HepG2 (cell line): ENCODE results near the gene ANP32B. TPM values are rescaled to one million over a fixed set of nuclear protein-coding genes. Genes with fewer than 3 reads are reported as not detected.

Experiments used
- ATF7 ChIP-seq, 2 experiments: fragments of 450-650 bp in 1 of 2; sonication (generic) in 1 of 2; formaldehyde crosslinking in 1 of 2; IDR thresholded peaks; 2 replicates each; pipeline versions ENCODE4 v1.4.0 to v1.6.1; 2016 to 2020; ENCODE audit warnings: antibody characterized with exemption in 1 of 2, mild to moderate bottlenecking in 1 of 2, missing genetic modification reagents in 1 of 2
- ETV6 ChIP-seq: sonication (generic); formaldehyde crosslinking; conservative IDR thresholded peaks from 2 replicates; pipeline ENCODE4 v1.4.0; 2020; ENCODE audit warnings: missing genetic modification reagents
- GLMP ChIP-seq: sonication (generic); formaldehyde crosslinking; IDR thresholded peaks from 2 replicates; pipeline ENCODE4 v1.9.0; 2021; ENCODE audit warnings: missing genetic modification reagents, mild to moderate bottlenecking, borderline replicate concordance
- HES4 ChIP-seq: sonication (generic); formaldehyde crosslinking; IDR thresholded peaks from 2 replicates; pipeline ENCODE4 v1.9.0; 2021; ENCODE audit warnings: mild to moderate bottlenecking, missing genetic modification reagents, borderline replicate concordance
- SMC3 ChIP-seq: IDR thresholded peaks from 2 replicates; pipeline ENCODE4 v1.6.1; 2011; ENCODE audit warnings: low read length, improper control_type of control experiment
- STAT5B ChIP-seq: sonication (generic); formaldehyde crosslinking; IDR thresholded peaks from 2 replicates; pipeline ENCODE4 v1.4.0; 2020; ENCODE audit warnings: missing genetic modification reagents
- ZNF570 ChIP-seq: sonication (generic); formaldehyde crosslinking; IDR thresholded peaks from 2 replicates; pipeline ENCODE4 v1.4.0; 2020; ENCODE audit warnings: mild to moderate bottlenecking, missing genetic modification reagents, borderline replicate concordance
- ZNF709 ChIP-seq: sonication (generic); formaldehyde crosslinking; IDR thresholded peaks from 2 replicates; pipeline ENCODE4 v1.5.0; 2020; ENCODE audit warnings: mild to moderate bottlenecking, missing genetic modification reagents
- polyA plus RNA-seq, 8 experiments: library from polyadenylated mRNA; depleted of rRNA in 3 of 8; stranded (reverse) in 7 of 8; unstranded in 1 of 8; fragments of >200 nt; fragmentation: Illumina TruSeq in 4 of 8; extraction: Trizol in 4 of 8; gene quantifications; 2 replicates each; pipeline versions ENCODE4 v1.2.1 to v1.2.3, GENCODE V29; 2011 to 2016; ENCODE audit warnings: low read depth in 4 of 8, missing spikeins in 1 of 8, mixed read lengths in 1 of 8; ENCODE audit not compliant: insufficient read depth in 1 of 8
- total RNA-seq, 5 experiments: library from RNA; depleted of rRNA; stranded (reverse); fragments of >200 nt; fragmentation: Illumina TruSeq; extraction: Trizol; gene quantifications; 2 replicates each; pipeline ENCODE4 v1.2.3, GENCODE V29; 2016; ENCODE audit warnings: low read depth in 1 of 5
- TF ChIP-seq, protein P1 (sequence below): IDR thresholded peaks from 2 replicates; pipeline ENCODE4 v1.6.1; 2016; ENCODE audit warnings: low read depth, missing genetic modification reagents, missing compliant biosample characterization
- TF ChIP-seq, protein P2 (sequence below): sonication (generic); formaldehyde crosslinking; IDR thresholded peaks from 2 replicates; pipeline ENCODE4 v1.4.0; 2020; ENCODE audit warnings: missing genetic modification reagents
- TF ChIP-seq, protein P3 (sequence below): sonication (generic); formaldehyde crosslinking; IDR thresholded peaks from 2 replicates; pipeline ENCODE4 v1.5.1; 2020; ENCODE audit warnings: mild to moderate bottlenecking, missing genetic modification reagents, borderline replicate concordance

The ANP32B gene
- total and polyA plus RNA-seq, 2 of the 13 experiments (the other 11 are each of a cell fraction or from before 2014, with no cell fraction given), result 22.1 to 37.5 TPM

DNA sequence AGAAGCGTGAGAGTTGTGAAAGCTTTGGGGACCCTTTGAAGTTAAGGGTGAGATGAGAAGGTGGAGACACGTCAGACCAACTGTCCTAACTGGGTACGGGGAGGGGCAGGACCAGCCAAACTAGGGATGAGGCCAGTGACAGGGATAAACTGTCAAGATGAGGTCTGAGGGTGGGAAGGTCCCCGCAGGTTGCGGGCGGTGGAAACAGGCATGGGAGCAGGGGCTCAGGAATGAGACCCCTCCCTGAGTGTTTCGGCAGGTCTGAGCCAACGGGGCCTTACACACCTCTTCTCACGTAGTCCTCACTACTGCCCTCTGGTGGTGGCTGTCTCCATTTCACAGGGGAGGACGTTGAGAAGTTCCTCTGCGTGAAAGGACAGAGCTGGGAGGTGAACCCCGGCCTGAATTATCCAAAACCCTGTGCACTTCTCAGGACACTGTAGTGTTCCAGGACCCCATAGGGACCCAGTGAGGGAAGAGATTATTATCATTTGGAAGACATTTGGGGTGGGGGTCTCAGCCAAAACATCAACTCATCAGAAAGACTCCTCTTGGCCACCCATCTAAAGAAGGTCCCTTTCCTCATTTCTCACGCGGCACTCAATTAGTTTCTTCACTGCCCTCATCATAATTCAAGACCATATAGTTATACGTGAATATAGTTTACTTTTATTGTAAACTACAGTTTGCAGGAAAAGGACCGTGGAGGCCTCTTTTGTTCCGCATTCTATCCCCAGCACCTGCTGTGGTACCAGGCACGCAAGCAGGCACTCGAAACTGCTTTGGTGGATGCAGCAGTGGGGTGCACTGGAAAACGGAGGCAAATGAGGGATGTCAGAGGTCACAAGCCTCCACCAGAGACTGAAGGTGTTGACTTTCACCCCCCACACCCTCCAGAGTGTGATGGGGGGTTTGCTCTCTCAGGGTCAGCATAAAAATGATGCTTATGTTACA is 51.7 kb downstream of the ANP32B start (continued):
- no peak for TF ChIP-seq ZNF570
- no peak for TF ChIP-seq ZNF709 (CRISPR knock-in tag)
- TF ChIP-seq, protein P1, sequence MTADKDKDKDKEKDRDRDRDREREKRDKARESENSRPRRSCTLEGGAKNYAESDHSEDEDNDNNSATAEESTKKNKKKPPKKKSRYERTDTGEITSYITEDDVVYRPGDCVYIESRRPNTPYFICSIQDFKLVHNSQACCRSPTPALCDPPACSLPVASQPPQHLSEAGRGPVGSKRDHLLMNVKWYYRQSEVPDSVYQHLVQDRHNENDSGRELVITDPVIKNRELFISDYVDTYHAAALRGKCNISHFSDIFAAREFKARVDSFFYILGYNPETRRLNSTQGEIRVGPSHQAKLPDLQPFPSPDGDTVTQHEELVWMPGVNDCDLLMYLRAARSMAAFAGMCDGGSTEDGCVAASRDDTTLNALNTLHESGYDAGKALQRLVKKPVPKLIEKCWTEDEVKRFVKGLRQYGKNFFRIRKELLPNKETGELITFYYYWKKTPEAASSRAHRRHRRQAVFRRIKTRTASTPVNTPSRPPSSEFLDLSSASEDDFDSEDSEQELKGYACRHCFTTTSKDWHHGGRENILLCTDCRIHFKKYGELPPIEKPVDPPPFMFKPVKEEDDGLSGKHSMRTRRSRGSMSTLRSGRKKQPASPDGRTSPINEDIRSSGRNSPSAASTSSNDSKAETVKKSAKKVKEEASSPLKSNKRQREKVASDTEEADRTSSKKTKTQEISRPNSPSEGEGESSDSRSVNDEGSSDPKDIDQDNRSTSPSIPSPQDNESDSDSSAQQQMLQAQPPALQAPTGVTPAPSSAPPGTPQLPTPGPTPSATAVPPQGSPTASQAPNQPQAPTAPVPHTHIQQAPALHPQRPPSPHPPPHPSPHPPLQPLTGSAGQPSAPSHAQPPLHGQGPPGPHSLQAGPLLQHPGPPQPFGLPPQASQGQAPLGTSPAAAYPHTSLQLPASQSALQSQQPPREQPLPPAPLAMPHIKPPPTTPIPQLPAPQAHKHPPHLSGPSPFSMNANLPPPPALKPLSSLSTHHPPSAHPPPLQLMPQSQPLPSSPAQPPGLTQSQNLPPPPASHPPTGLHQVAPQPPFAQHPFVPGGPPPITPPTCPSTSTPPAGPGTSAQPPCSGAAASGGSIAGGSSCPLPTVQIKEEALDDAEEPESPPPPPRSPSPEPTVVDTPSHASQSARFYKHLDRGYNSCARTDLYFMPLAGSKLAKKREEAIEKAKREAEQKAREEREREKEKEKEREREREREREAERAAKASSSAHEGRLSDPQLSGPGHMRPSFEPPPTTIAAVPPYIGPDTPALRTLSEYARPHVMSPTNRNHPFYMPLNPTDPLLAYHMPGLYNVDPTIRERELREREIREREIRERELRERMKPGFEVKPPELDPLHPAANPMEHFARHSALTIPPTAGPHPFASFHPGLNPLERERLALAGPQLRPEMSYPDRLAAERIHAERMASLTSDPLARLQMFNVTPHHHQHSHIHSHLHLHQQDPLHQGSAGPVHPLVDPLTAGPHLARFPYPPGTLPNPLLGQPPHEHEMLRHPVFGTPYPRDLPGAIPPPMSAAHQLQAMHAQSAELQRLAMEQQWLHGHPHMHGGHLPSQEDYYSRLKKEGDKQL (CRISPR knock-in tag), result no peak
- no peak for TF ChIP-seq ETV6 (CRISPR knock-in tag)
- no peak for TF ChIP-seq STAT5B (CRISPR knock-in tag)
- TF ChIP-seq, protein P2, sequence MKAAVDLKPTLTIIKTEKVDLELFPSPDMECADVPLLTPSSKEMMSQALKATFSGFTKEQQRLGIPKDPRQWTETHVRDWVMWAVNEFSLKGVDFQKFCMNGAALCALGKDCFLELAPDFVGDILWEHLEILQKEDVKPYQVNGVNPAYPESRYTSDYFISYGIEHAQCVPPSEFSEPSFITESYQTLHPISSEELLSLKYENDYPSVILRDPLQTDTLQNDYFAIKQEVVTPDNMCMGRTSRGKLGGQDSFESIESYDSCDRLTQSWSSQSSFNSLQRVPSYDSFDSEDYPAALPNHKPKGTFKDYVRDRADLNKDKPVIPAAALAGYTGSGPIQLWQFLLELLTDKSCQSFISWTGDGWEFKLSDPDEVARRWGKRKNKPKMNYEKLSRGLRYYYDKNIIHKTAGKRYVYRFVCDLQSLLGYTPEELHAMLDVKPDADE, result no peak
- TF ChIP-seq, protein P3, sequence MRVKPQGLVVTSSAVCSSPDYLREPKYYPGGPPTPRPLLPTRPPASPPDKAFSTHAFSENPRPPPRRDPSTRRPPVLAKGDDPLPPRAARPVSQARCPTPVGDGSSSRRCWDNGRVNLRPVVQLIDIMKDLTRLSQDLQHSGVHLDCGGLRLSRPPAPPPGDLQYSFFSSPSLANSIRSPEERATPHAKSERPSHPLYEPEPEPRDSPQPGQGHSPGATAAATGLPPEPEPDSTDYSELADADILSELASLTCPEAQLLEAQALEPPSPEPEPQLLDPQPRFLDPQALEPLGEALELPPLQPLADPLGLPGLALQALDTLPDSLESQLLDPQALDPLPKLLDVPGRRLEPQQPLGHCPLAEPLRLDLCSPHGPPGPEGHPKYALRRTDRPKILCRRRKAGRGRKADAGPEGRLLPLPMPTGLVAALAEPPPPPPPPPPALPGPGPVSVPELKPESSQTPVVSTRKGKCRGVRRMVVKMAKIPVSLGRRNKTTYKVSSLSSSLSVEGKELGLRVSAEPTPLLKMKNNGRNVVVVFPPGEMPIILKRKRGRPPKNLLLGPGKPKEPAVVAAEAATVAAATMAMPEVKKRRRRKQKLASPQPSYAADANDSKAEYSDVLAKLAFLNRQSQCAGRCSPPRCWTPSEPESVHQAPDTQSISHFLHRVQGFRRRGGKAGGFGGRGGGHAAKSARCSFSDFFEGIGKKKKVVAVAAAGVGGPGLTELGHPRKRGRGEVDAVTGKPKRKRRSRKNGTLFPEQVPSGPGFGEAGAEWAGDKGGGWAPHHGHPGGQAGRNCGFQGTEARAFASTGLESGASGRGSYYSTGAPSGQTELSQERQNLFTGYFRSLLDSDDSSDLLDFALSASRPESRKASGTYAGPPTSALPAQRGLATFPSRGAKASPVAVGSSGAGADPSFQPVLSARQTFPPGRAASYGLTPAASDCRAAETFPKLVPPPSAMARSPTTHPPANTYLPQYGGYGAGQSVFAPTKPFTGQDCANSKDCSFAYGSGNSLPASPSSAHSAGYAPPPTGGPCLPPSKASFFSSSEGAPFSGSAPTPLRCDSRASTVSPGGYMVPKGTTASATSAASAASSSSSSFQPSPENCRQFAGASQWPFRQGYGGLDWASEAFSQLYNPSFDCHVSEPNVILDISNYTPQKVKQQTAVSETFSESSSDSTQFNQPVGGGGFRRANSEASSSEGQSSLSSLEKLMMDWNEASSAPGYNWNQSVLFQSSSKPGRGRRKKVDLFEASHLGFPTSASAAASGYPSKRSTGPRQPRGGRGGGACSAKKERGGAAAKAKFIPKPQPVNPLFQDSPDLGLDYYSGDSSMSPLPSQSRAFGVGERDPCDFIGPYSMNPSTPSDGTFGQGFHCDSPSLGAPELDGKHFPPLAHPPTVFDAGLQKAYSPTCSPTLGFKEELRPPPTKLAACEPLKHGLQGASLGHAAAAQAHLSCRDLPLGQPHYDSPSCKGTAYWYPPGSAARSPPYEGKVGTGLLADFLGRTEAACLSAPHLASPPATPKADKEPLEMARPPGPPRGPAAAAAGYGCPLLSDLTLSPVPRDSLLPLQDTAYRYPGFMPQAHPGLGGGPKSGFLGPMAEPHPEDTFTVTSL, result no peak
- TF ChIP-seq GLMP (CRISPR knock-in tag), result no peak
- TF ChIP-seq ATF7 (IDR thresholded peaks at IDR 0.05), result no peak
- TF ChIP-seq ATF7 (CRISPR knock-in tag; IDR thresholded peaks at IDR 0.05), result no peak
- TF ChIP-seq HES4 (CRISPR knock-in tag), result 0 out of 2 replicates have a peak, but pooled peaks have one; percentile 32
- peak; percentile 68 for TF ChIP-seq SMC3
